ENCODE data around the gene KIAA0753. TPM values are rescaled to one million over a fixed set of nuclear protein-coding genes. Genes with fewer than 3 reads are reported as not detected.

KIAA0753 gene
- total and polyA plus RNA-seq, 4 donors, result 5.3 to 31.9 (median 12.8) TPM

- TF ChIP-seq, protein P1, sequence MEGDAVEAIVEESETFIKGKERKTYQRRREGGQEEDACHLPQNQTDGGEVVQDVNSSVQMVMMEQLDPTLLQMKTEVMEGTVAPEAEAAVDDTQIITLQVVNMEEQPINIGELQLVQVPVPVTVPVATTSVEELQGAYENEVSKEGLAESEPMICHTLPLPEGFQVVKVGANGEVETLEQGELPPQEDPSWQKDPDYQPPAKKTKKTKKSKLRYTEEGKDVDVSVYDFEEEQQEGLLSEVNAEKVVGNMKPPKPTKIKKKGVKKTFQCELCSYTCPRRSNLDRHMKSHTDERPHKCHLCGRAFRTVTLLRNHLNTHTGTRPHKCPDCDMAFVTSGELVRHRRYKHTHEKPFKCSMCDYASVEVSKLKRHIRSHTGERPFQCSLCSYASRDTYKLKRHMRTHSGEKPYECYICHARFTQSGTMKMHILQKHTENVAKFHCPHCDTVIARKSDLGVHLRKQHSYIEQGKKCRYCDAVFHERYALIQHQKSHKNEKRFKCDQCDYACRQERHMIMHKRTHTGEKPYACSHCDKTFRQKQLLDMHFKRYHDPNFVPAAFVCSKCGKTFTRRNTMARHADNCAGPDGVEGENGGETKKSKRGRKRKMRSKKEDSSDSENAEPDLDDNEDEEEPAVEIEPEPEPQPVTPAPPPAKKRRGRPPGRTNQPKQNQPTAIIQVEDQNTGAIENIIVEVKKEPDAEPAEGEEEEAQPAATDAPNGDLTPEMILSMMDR (IDR thresholded peaks at IDR 0.05; ENCODE audit: control extremely low read depth, extremely low read depth), result no peak
- no peaks in the 10 kb centered on the region for H3K9me3 ChIP-seq (ENCODE audit: control insufficient read depth in 4 of 4, insufficient read depth in 3 of 4, low read length in 3 of 4)
- H3K9ac ChIP-seq (ENCODE audit: insufficient read depth in 1 of 2, low read length in 2 of 2), result no peak overlapping the region
- H3K27me3 ChIP-seq (ENCODE audit: control insufficient read depth in 3 of 3, insufficient read depth in 3 of 3, low read length in 2 of 3), result no peaks in the 10 kb centered on the region
- H3K36me3 ChIP-seq (ENCODE audit: control insufficient read depth in 4 of 4, insufficient read depth in 4 of 4, low read length in 4 of 4), result no peaks in the 10 kb centered on the region
- H3K4me1 ChIP-seq (ENCODE audit: control insufficient read depth in 5 of 5, insufficient read depth in 5 of 5, low read length in 5 of 5), result no peaks in the 10 kb centered on the region
- no peak for ATAC-seq (ENCODE audit: insufficient read depth, low FRiP score)
- DNase-seq, result no peak
- no peak overlapping the region for H3K4me3 ChIP-seq
- no peak overlapping the region for H3K27ac ChIP-seq (ENCODE audit: low read depth in 1 of 2, low read length in 1 of 2)
- 83 to 84% methylated on average over 11 of the region's 11 CpGs for WGBS, 2 donors
Observed at GRCh38 chr17:6675201-6675825, 34.8 kb upstream of the KIAA0753 start.

- ATAC-seq (ENCODE audit: insufficient read depth, low FRiP score) (no peak), DNase-seq (no peak)
- Histone ChIP-seq H3K4me3 (no peak overlapping the region), H3K36me3 (ENCODE audit: control insufficient read depth in 4 of 4, insufficient read depth in 4 of 4, low read length in 4 of 4) (no peaks in the 10 kb centered on the region), H3K27me3 (ENCODE audit: control insufficient read depth in 3 of 3, insufficient read depth in 3 of 3, low read length in 2 of 3) (no peaks in the 10 kb centered on the region), H3K27ac (ENCODE audit: low read depth in 1 of 2, low read length in 1 of 2) (no peak overlapping the region), H3K9ac (ENCODE audit: insufficient read depth in 1 of 2, low read length in 2 of 2) (no peak overlapping the region), H3K4me1 (ENCODE audit: control insufficient read depth in 5 of 5, insufficient read depth in 5 of 5, low read length in 5 of 5) (no peaks in the 10 kb centered on the region), H3K9me3 (ENCODE audit: control insufficient read depth in 4 of 4, insufficient read depth in 3 of 4, low read length in 3 of 4) (no peaks in the 10 kb centered on the region)
- TF ChIP-seq, protein P1 (IDR thresholded peaks at IDR 0.05; ENCODE audit: control extremely low read depth, extremely low read depth), result no peak
- WGBS, 2 donors, result 93 to 97% methylated on average over 13 of the region's 13 CpGs
Observed at GRCh38 chr17:6674586-6674985, 34.1 kb upstream of the KIAA0753 start.

DNA sequence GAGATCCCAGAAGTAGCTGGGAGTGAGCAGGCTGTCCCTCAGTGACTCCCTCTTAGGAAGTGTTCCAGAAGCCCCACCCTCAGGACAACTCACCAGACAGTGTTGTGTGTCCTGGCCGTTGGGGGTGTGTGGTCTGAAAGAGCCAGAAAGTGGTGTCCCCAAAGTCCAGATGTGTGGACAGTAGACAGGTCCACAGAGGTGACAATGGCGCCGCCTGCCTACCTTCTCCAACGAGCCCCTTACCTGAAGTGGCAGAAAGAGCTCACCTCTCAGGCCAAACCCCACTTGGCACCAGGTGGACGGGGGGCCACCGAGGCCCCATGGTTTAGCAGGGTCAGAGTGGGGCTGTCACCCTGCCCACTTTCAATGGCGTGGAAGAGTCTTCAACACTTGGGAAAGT is 30.9 kb upstream of the KIAA0753 start:
- Histone ChIP-seq H3K4me1 (ENCODE audit: control insufficient read depth in 5 of 5, insufficient read depth in 5 of 5, low read length in 5 of 5) (no peaks in the 10 kb centered on the region), H3K4me3 (no peak overlapping the region), H3K27ac (ENCODE audit: low read depth in 1 of 2, low read length in 1 of 2) (no peak overlapping the region), H3K9ac (ENCODE audit: insufficient read depth in 1 of 2, low read length in 2 of 2) (no peak overlapping the region), H3K36me3 (ENCODE audit: control insufficient read depth in 4 of 4, insufficient read depth in 4 of 4, low read length in 4 of 4) (no peaks in the 10 kb centered on the region), H3K9me3 (ENCODE audit: control insufficient read depth in 4 of 4, insufficient read depth in 3 of 4, low read length in 3 of 4) (no peaks in the 10 kb centered on the region), H3K27me3 (ENCODE audit: control insufficient read depth in 3 of 3, insufficient read depth in 3 of 3, low read length in 2 of 3) (peaks cover 0 to 7% (median 4%) of the 10 kb centered on the region in 3 donors)
- DNase-seq (no peak), ATAC-seq (ENCODE audit: insufficient read depth, low FRiP score) (no peak)
- TF ChIP-seq, protein P1 (IDR thresholded peaks at IDR 0.05; ENCODE audit: control extremely low read depth, extremely low read depth), result no peak
- 83 to 85% methylated on average over 7 of the region's 7 CpGs for WGBS, 2 donors

DNA sequence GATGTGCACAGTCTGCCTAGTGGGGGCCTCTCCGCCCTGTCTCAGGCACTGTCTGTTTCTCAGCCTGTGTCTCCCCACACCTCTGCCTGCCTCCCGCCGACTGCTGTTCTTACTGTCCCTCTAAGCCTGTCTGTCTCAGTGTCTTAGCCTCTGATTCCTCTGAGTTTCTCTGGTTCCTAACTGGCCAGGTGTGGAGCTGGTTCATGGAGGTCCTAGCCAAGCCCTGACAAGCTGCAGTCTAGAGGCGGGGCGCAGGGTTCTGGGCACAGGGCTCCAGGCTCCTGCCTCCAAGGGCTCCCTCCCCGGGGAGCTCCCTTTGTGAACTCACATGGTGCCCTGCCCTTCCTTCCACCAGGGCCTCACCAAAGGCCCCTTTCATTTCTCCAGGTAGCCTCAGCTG is 30.5 kb upstream of the KIAA0753 start:
- TF ChIP-seq, protein P1 (IDR thresholded peaks at IDR 0.05; ENCODE audit: control extremely low read depth, extremely low read depth), result no peak
- no peak for ATAC-seq (ENCODE audit: insufficient read depth, low FRiP score)
- Histone ChIP-seq H3K4me1 (ENCODE audit: control insufficient read depth in 5 of 5, insufficient read depth in 5 of 5, low read length in 5 of 5) (no peaks in the 10 kb centered on the region), H3K36me3 (ENCODE audit: control insufficient read depth in 4 of 4, insufficient read depth in 4 of 4, low read length in 4 of 4) (no peaks in the 10 kb centered on the region), H3K27me3 (ENCODE audit: control insufficient read depth in 3 of 3, insufficient read depth in 3 of 3, low read length in 2 of 3) (peaks cover 0 to 7% (median 4%) of the 10 kb centered on the region in 3 donors), H3K27ac (ENCODE audit: low read depth in 1 of 2, low read length in 1 of 2) (no peak overlapping the region), H3K9ac (ENCODE audit: insufficient read depth in 1 of 2, low read length in 2 of 2) (no peak overlapping the region), H3K4me3 (no peak overlapping the region), H3K9me3 (ENCODE audit: control insufficient read depth in 4 of 4, insufficient read depth in 3 of 4, low read length in 3 of 4) (no peaks in the 10 kb centered on the region)
- no peak for DNase-seq
- WGBS, 2 donors, result 78 to 92% methylated on average over 6 of the region's 6 CpGs
